HG02970 (cell line): ENCODE measurements around the gene VSTM5.

ENCODE experiments used
- ATAC-seq: cut with Tn5 transposase; IDR thresholded peaks from one replicate; pipeline ENCODE4 v1.9.1; 2021; ENCODE audit warnings: mild to moderate bottlenecking, moderate library complexity, moderate number of reproducible peaks; ENCODE audit not compliant: unreplicated experiment, low FRiP score

Gene VSTM5

DNA sequence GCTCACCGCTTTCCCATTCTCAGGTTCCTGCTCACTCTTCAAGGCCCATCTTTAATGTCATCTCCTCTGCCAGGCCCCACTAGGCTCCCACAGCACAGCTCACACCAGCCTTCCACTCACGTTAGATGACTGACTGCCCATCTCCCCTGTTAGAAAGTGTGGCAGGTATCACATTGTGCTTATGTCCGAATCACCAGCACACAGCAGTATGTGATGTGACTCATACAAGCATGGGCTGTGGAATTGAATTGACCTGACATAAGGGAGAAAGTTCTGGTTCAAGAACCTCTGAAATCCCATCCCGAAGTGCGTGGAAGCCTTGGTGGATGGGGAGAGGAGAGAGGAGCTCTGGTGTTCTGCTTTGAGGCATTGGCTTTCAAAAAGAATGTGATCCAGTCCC lies 6.5 kb downstream of the VSTM5 start:
- ATAC-seq, result no peak

DNA sequence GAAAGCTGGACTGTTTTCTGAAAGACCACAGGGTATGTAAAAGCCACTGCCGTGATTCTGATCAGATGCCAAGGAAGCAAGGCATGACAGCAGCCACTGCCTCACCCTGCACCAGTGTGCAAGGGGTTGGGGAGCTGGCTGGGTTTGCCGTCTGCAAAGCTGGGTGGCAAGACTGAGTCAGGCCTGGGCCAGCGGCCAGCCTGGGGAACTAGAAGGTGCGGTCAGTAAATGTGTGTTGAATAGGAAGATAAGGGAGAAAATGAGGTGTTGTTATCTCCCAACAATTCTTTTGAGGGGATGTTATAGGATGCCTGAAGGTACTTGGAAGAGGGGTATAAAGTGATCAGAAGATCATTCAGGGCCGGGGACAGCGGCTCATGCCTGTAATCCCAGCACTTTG lies 8.0 kb downstream of the VSTM5 start:
- ATAC-seq, result no peak

DNA sequence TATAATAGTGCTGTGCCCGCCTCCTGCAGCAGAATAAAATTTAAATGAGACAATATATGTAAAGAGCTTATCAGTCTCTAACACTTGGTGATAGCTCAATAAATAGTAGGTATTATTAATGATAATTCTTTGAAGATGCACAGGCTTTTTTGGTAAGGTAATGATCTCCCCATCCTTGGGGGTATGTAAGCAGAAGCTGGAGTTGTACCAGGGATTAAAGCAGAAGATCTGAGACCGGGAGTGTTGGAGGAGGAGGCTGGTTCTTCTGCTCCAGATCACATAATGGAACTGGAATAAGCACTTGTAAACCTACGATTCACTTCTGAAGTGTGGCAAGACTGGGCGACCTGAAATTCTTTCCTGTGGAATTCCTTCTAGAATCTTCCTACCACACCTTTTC lies 8.4 kb downstream of the VSTM5 start:
- ATAC-seq, result no peak

DNA sequence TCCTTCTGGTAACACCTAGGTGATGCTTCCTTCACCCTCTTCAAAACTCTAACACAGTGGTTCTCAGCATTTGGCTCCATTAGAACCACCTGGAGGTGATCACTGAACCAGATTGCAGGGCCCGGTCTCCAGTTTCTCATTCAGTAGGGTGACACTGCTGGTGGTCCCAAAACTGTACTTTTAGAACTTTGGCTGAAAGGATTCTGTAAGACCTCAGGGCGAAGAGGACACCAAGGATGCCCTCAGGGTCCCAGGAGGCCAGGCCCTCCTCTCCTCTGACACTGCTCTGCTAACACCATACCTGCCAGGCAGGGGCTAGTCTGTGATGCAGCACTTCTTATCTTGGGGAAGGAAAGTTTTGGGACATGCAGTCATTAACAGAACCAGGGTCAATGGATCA lies 9.0 kb downstream of the VSTM5 start:
- ATAC-seq, result no peak

DNA sequence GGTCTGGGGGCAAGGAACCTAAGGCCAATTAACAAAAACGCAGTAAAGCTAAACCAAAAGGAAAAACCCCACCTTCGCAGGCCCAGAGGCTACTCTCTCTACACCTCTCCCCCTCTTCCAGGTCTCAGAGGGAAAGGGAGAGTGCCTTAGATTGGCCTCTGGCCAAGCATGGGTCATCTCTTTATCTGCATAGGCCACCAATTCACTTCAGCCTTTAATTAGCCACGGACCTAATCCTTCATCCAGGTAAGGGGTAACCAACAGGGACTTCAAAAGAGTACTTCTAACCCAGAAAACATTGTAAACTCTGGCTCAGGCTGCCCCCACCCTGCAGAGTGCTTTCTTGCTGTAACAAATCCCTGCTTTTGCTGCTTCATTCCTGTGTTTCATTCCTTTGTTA lies 9.4 kb downstream of the VSTM5 start:
- ATAC-seq, result no peak

DNA sequence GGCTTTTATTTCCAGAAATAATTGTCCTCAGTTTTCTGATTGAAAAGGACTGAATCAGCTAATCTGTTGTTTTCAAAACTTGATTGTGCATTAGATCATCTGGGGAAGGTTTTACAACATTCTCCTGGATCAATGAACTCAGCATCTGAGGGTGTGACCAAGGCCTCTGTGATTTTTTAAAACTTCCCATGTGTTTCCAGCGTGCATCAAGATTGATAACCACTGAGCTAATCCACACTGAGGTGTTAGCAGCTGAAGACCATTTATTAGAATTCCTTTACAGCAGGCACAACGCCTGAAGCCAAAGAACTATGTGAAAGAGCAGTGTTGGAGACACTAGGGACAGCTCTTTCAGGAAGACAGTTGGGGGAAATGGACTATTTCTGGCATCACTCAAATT lies 10.2 kb downstream of the VSTM5 start:
- no peak for ATAC-seq

DNA sequence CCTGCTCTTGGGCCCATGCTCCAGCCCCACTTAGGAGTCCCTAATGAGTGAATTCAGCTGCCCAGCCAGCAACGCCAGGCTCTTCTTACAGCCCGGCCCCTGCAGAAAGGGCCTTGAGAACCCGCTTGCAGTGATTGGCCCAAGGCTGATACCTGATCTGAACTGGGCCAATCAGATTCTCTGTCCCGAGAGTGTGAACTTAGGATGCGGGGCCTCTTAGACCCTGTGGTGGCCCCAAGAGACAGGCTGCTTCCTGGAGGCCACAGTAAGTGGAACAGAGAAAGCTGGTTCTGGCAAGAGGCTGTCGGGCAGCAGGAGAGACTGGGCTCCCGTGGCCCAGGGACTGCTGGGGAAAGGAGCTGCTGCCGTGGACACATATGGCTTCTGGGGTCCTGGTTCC lies 11.5 kb downstream of the VSTM5 start:
- no peak for ATAC-seq

DNA sequence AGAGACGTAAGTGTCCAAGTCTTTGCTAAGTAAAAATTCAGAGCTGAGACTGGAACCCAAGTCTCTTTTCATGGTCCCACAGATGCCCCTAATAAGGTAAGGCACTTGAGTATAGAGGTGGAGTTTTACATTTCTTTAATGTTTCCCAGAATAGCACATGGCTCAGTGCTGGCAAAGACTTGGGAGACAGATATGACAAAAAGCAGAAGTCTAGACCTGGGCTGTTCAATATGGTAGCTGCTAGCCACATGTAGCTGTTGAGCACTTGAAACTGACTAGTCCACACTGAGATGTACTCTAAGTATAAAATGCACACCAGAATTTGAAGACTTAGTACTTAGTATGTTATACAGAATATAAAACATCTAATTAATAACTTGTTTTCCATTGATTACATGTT lies 17.6 kb downstream of the VSTM5 start:
- no peak for ATAC-seq

DNA sequence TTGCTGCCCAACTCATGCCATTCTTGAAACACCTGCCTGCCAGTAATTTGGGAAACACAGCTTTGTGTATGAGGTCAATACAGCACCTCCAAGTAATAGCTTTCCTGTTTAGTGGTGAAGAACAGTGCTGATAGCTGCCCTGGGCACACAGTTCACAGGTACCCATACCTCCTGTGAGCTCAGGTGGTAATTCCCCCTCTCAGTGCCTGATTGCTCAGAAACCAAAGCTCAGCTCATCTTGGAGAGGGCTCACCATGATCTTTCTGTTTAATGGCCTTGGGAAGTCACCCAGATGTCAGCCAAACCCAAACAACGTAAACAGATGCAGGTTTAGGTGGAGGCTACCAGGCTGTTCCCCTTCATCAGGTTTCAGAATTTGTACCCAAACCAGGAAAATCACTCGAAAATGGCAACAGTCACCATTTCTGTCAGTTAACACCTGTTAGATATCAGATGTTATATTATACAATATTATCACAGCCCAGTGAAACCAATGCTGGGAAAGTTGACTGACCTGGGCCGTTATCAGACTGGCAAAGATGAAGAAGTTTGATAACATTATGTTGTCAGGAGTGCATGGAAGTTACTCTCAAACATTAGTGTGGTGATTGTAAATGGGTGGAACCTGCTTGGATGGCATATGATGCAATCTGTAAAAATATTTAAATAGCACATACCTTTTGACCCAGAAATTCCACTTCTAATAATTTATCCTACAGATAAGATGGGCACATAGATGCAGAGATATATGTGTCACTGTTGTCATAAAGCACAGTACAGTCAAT lies 18.9 kb downstream of the VSTM5 start:
- no peak for ATAC-seq

DNA sequence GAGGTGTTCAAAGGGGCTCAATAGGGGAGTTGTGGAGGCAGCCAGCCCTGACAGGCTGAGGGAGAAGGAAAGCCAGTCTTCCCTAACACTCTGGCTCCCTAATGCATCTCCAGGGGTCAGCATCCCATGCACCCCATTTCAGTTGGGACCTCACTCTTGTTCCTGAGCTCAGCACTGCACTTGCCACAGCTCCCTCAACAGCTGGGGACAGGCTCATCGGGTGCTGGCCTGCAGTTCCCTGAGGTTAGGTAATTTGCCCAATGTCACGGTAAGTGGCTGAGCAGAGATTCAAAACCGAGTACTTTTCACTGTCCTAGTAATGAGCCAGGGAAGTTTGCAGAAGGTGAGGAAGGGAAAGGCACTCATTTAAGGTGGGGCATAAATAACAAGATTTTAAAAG lies 20.8 kb downstream of the VSTM5 start:
- no peak for ATAC-seq

DNA sequence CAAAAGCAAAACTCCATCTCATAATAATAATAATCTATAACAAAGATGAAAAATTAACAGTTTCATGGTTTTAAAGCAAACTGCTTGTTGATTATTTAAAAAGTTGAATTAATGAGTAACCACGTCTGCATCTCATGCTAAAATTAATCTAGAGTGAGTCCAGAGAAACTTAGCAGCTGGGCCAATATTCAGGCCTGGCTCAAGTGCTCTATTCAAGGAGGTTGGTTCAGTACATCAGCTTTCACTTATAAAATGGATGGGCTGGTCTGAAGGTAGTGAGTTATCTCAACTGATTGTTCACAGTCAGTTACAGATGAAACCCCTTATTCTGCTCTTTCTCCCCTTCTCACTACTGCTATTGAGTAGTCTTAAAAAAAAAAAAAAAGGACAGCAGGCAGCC lies 23.1 kb downstream of the VSTM5 start:
- ATAC-seq, result no peak

DNA sequence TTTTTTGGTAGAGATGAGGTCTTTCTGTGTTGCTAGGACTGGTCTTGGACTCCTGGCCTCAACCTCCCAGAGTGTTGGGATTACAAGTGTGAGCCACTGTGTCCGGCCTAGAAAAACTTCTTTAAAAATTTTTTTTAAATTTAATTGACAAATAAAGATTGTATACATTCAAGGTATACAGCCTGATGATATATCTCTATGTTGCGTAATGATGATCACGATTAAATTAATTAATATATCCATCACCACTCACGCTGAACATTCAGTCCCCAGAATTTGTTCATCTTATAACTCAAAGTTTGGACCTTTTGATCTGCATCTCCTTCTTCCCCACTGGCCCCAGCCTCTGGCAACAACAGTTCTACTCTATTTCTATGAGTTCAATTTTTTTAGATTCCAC lies 27.2 kb downstream of the VSTM5 start:
- ATAC-seq, result no peak

DNA sequence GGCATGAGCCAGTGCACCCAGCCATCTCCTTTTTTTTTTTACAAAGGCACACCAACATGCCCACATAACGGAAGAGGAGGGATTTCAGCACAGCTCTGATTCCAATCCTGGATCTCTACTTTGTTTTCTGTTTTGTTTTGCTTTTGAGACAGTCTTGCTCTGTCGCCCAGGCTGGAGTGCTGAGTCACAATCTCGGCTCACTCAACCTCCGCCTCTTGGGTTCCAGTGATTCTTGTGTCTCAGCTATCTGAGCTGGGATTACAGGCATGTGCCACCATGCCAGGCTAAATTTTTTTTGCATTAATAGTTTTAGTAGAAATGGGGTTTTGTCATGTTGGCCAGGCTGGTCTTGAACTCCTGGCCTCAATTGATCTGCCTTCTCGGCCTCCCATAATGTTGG lies 28.1 kb downstream of the VSTM5 start:
- ATAC-seq, result no peak

DNA sequence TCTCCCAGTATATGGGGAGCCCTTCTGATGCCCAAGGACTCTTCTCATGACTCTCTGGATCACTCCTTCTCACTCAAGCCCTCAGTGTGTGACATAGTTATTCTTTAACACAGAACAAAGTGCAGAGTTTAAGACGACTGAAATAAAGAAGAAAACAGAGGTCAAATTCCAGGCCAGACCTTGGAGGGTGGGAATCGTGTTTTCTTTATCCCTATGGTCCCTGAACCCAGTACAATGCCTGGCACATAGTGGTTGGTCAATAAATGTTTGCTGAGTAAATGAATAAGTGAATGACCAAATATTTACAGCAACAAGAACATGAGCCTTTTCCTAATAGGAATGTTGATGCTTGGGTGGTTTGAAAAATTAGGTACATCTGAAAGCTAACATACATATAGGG lies 28.8 kb downstream of the VSTM5 start:
- ATAC-seq, result no peak

DNA sequence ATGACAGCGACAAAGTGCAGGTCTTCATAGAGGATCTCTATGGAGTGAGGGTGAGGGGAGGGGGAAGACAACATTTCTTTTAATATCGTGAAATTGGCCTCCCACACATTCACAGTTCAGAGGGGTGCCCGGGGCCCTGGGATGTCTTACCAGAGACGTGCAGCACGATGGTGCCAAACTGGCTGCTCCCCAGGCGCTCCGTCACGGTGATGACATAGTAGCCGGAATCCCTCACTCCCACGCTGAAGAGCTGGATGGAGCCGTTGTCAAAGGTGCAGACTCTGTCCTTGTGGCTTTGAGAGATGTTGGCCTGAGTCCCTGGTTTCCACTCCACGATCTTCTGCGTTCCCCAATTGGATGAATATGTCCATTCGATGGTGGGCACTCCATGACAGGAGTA lies 29.6 kb downstream of the VSTM5 start:
- ATAC-seq, result no peak

DNA sequence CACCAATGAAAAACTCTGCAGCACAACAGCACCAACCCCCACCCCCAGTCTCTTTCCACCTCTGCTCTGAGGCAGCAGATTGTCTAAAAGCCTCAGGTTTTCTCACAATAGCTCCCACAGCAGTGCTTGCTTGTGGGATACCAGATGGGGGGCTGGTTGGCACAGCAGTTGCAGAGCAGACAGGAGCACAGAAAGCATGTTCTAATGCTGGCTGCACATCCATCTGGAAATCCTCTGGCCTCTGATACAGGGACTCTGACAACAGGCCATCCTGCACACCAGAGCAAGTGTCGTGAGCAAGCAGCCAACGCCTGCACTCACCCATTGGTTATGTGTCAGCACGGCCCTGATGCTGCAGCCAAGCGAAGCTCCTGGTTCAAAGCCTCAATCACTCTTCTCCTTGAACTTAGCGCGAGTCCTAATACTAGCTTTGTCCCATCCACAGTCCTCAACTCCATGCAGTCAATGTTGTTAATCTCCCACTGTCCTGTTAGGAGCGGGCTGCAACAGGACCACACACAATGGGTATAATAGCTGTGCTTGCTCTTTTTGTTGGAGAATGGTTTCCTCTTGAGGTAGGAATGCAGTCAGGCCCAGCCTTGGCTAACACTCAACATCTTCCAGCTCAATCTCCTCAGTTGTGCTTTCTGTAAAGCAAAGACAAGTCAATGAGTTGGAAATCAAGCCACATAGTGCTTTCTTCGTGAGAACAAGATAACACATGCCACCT lies 30.3 kb downstream of the VSTM5 start:
- no peak for ATAC-seq

DNA sequence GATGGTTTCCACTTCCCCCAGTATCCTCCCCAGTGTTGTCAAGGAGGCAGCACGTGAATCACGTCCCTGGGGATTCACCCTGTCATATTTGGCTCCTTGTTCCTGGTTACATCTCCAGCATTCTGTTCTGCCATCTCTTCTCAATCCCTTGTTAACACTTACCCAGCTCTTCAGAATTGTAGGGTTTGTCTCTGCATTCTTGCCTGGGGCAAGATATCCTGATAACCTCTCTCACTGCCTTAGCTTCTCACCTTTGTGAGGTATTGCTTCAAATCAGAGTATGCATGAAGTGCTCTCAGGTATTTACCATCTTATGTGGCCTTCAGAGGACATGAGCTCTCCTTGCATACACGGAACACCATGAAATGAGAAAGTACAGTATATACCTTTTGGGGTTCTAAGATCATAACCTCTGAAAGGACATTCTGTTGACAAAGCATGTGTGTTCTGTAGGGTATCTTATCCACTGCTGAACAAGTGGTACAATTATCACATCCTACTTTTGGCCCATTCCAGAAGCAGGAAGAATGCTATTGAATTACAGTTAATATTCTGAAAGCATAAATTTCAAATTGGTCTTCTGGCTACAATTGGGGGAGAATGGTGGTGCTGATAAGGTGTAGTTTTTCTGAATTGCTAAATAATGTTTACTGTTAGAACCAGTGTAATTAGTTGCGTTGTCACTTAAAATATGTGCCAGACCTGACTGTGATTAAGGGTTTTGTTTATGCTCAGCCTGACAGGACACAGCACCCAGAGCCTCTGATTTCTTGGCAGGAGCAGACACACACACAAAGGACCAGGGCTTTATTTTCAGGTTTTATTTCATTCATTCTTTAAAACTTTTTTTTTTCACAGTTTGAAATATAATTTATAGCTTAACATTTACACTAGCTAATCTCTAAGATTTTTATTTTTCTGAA lies 32.7 kb downstream of the VSTM5 start:
- no peak for ATAC-seq

DNA sequence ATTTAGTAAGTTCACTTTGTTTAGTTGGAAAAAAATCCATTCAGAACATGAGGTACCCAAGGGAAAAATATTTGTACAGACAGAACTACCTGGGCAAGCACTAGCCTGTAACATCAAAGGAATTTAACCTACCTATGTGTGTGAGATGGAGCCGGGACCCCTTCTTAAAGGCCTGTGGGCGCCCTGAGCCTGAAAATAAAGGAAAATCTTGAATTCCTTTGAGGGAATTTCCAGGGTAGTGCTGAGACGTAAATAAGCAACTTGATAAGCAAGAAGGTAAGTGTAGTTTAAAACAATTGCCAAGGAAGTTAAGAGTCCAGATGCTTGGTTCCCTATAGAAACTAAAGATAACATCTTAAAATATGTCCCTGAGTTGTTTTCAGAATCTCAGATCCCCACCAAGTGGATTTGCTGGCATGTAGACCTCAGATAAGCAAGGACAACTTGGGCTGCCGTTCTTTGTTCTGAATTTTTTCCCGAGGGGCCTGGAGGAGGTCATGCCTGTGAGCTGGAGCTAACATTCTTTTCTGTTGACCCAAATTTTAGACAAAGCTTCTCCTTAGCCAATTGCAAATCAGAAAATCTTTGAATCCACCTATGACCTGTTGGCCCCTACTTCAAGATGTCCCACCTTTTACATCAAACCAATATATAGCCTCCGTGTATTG lies 35.3 kb downstream of the VSTM5 start:
- ATAC-seq, result no peak

DNA sequence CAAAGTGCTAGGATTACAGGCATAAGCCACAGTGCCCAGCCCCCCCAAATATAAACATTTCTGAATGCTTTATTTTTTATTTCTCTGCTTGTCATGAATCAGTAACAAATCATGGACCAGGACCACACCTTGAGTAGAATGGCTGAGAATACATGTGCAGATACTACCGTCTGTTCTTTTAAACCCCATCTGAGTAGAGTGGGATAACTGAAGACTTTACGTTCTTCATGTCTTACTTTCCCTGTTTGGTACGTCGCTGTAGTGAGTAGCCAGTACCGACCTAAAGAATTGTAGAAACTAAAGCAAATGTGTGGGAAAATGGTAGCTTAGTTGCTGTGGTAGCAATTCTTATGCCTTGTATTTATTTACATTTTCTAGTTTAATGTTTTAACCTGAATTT lies 36.4 kb downstream of the VSTM5 start:
- ATAC-seq, result no peak

DNA sequence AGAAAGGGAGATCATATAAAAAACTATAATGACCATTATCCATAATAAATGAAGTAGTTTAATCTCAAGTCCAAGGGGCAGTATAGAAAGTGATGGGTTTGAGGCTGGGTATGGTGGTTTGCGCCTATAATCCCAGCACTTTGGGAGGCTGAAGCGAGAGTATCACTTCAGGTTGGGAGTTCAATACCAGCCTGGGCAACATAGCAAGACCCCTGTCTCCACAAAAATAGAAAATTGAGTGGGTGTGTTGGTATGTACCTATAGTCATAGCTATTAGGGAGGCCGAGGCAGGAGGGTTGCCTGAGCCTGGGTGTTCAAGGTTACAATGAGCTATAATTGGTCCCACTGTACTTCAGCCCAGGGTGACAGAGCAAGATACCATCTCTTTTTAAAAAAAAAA lies 42.4 kb downstream of the VSTM5 start:
- no peak for ATAC-seq

DNA sequence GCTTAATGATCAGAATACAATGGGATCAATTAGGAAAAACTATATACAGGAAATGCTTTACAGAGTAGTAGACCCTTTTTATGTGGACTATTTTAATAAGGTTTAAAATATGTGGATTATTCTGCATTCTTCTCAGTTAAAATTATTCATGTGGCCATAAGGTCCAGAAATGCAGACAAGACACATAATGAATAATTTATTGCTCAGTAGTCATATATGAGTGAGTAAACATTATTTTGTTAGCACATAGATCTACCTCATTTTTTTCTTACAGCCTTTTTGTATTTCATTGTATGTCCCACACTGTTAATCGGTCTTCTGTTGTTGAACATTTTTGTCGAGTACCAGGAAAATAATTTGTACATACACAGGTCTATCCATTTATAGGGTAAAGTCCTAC lies 45.5 kb downstream of the VSTM5 start:
- ATAC-seq, result no peak
